Measurements from ENCODE around the gene PLVAP.
A peak's percentile ranks its signal among the peaks of the same experiment; 100 is the strongest.

PLVAP gene

GRCh38 chr19:17390665-17391370, 13.7 kb upstream of the PLVAP start:
- no peak for TF ChIP-seq SIN3A (IDR thresholded peaks at IDR 0.05; ENCODE audit: borderline replicate concordance, insufficient read depth, low read length)
- TF ChIP-seq FOXP2 (optimal IDR thresholded peaks at IDR 0.05; ENCODE audit: borderline replicate concordance, extremely low read depth, extremely low read length, insufficient read depth): peak; percentile 88
- no peak for TF ChIP-seq REST (IDR thresholded peaks at IDR 0.05; ENCODE audit: insufficient read depth in 1 of 2, low read depth in 2 of 2, low read length in 2 of 2)
- TF ChIP-seq POLR2AphosphoS5 (IDR thresholded peaks at IDR 0.05; ENCODE audit: low read depth, low read length): no peak; the same call in 1 of the 2 replicates
- no peak for TF ChIP-seq TAF1 (IDR thresholded peaks at IDR 0.05; ENCODE audit: borderline replicate concordance, insufficient read depth, low read length)

- no peak for TF ChIP-seq TAF1 (IDR thresholded peaks at IDR 0.05; ENCODE audit: borderline replicate concordance, insufficient read depth, low read length)
- TF ChIP-seq REST (IDR thresholded peaks at IDR 0.05; ENCODE audit: insufficient read depth in 1 of 2, low read depth in 2 of 2, low read length in 2 of 2): no peak
- no peak for TF ChIP-seq FOXP2 (optimal IDR thresholded peaks at IDR 0.05; ENCODE audit: borderline replicate concordance, extremely low read depth, extremely low read length, insufficient read depth)
- no peak for TF ChIP-seq SIN3A (IDR thresholded peaks at IDR 0.05; ENCODE audit: borderline replicate concordance, insufficient read depth, low read length)
- no peak for TF ChIP-seq POLR2AphosphoS5 (IDR thresholded peaks at IDR 0.05; ENCODE audit: low read depth, low read length)
Observed at GRCh38 chr19:17389957-17390664, 13.0 kb upstream of the PLVAP start.

- TF ChIP-seq POLR2AphosphoS5 (IDR thresholded peaks at IDR 0.05; ENCODE audit: low read depth, low read length): no peak
Observed at GRCh38 chr19:17389288-17389687, 12.1 kb upstream of the PLVAP start.

- no peak for TF ChIP-seq REST (IDR thresholded peaks at IDR 0.05; ENCODE audit: insufficient read depth in 1 of 2, low read depth in 2 of 2, low read length in 2 of 2)
- no peak for TF ChIP-seq TAF1 (IDR thresholded peaks at IDR 0.05; ENCODE audit: borderline replicate concordance, insufficient read depth, low read length)
- TF ChIP-seq FOXP2 (optimal IDR thresholded peaks at IDR 0.05; ENCODE audit: borderline replicate concordance, extremely low read depth, extremely low read length, insufficient read depth): peak; percentile 45
Observed at GRCh38 chr19:17385878-17386611, 8.9 kb upstream of the PLVAP start.

- TF ChIP-seq SIN3A (IDR thresholded peaks at IDR 0.05; ENCODE audit: borderline replicate concordance, insufficient read depth, low read length): no peak
- no peak for TF ChIP-seq TAF1 (IDR thresholded peaks at IDR 0.05; ENCODE audit: borderline replicate concordance, insufficient read depth, low read length)
- no peak for TF ChIP-seq POLR2AphosphoS5 (IDR thresholded peaks at IDR 0.05; ENCODE audit: low read depth, low read length)
- TF ChIP-seq REST (IDR thresholded peaks at IDR 0.05; ENCODE audit: insufficient read depth in 1 of 2, low read depth in 2 of 2, low read length in 2 of 2): no peak
- TF ChIP-seq FOXP2 (optimal IDR thresholded peaks at IDR 0.05; ENCODE audit: borderline replicate concordance, extremely low read depth, extremely low read length, insufficient read depth): no peak
Observed at GRCh38 chr19:17380426-17381138, 3.4 kb upstream of the PLVAP start.
